ENCODE results near the gene SOCS2. TPM values are rescaled to one million over a fixed set of nuclear protein-coding genes. Genes with fewer than 3 reads are reported as not detected.

Gene SOCS2
- total RNA-seq, 1 donor from 2014 or later: 61.8 TPM

Other genes with a start within 250 kb of the SOCS2 start
- gene NUDT4, start 194.8 kb upstream of the SOCS2 start, total RNA-seq: 119 TPM
- gene UBE2N, start 130.7 kb upstream of the SOCS2 start, total RNA-seq: 90.4 TPM
- 45.5 TPM for gene MRPL42, start 105.2 kb upstream of the SOCS2 start, total RNA-seq
- gene CRADD, start 104.7 kb downstream of the SOCS2 start, total RNA-seq: 20.4 TPM

Data from mesenteric fat pad (tissue), 1 donor.